Measurements from ENCODE around the gene MAP7. TPM values are rescaled to one million over a fixed set of nuclear protein-coding genes. Genes with fewer than 3 reads are reported as not detected.
A peak's percentile ranks its signal among the peaks of the same experiment; 100 is the strongest.

The MAP7 gene
- total RNA-seq, result 0.17 to 1.1 TPM (median 0.77 TPM) in 3 replicates
- long read RNA-seq, full-length matches to known transcripts, result 3 of 3 reads
- long read RNA-seq, partial matches to known transcripts, result 0 of 3 reads
- long read RNA-seq, other reads (novel, unspliced or antisense), result 0 of 3 reads

DNA sequence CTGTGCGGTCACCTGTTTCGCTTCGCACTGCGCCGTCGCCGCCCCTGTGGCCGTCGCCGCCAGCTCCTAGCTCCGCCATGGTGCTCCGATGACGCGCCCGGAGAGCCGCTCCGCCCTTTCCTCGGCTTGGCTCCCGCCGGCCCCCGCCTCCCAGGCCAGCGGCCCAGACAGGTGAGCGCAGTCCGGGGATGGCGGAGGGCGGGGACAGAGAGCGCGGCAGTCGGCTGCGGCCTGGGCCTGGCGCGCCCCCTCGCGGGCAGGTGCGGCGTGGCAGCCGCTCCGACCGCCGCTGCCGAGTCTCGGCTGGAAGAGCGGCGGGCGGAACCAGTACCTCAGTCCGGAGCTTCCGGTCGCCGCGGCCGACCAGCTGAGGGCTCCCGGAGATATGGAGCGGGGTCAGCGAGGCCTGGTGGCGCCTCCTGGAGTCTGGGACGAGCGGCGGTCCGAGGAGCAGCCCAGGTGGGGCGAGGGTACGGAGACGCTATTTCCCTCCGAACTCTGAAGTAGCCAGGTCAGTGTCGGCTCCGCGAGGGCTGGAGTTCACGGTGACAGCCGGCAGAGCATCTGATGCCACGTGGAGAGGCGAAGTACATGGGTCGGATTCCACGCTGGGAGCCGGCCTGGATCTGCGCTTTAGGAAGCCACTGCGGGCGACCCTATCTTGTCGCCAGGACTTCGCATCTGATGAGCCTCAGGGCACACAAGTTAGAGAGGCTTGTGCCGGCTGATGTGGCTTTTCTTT, at the start of gene MAP7:
MAP7 (minus strand) TSS at position 93 of the 742 bp plus-strand sequence; CDS start at position 79, 14 bp downstream.
- H3K27me3 Mint-ChIP-seq (ENCODE audit: low read depth), result peaks cover 40% of the 10 kb centered on the region
- DNase-seq (ENCODE audit: low spot score), result no peak
- H3K4me1 Mint-ChIP-seq (ENCODE audit: low read depth), result peaks cover 14% of the 10 kb centered on the region
- H3K27ac Mint-ChIP-seq (ENCODE audit: unreplicated experiment), result no peak within 1 kb of the TSS
- H3K4me3 Mint-ChIP-seq (ENCODE audit: unreplicated experiment), result peak within 1 kb of the TSS; percentile 63
- no peaks in the 10 kb centered on the region for H3K9me3 Mint-ChIP-seq (ENCODE audit: low read depth)
- TF ChIP-seq, protein P1, sequence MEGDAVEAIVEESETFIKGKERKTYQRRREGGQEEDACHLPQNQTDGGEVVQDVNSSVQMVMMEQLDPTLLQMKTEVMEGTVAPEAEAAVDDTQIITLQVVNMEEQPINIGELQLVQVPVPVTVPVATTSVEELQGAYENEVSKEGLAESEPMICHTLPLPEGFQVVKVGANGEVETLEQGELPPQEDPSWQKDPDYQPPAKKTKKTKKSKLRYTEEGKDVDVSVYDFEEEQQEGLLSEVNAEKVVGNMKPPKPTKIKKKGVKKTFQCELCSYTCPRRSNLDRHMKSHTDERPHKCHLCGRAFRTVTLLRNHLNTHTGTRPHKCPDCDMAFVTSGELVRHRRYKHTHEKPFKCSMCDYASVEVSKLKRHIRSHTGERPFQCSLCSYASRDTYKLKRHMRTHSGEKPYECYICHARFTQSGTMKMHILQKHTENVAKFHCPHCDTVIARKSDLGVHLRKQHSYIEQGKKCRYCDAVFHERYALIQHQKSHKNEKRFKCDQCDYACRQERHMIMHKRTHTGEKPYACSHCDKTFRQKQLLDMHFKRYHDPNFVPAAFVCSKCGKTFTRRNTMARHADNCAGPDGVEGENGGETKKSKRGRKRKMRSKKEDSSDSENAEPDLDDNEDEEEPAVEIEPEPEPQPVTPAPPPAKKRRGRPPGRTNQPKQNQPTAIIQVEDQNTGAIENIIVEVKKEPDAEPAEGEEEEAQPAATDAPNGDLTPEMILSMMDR (IDR thresholded peaks at IDR 0.05), result peak; percentile 99
- peaks cover 8% of the 10 kb centered on the region for H3K36me3 Mint-ChIP-seq (ENCODE audit: low read depth)

GRCh38 chr6:136599329-136600011, 49.2 kb upstream of the MAP7 start:
- no peak for DNase-seq (ENCODE audit: low spot score)
- TF ChIP-seq, protein P1 (IDR thresholded peaks at IDR 0.05), result no peak
- no peak overlapping the region for H3K4me3 Mint-ChIP-seq (ENCODE audit: unreplicated experiment)
- peaks cover 3% of the 10 kb centered on the region for H3K4me1 Mint-ChIP-seq (ENCODE audit: low read depth)
- H3K27ac Mint-ChIP-seq (ENCODE audit: unreplicated experiment), result no peak overlapping the region
- no peaks in the 10 kb centered on the region for H3K27me3 Mint-ChIP-seq (ENCODE audit: low read depth)
- no peaks in the 10 kb centered on the region for H3K9me3 Mint-ChIP-seq (ENCODE audit: low read depth)
- H3K36me3 Mint-ChIP-seq (ENCODE audit: low read depth), result peaks cover 4% of the 10 kb centered on the region

DNA sequence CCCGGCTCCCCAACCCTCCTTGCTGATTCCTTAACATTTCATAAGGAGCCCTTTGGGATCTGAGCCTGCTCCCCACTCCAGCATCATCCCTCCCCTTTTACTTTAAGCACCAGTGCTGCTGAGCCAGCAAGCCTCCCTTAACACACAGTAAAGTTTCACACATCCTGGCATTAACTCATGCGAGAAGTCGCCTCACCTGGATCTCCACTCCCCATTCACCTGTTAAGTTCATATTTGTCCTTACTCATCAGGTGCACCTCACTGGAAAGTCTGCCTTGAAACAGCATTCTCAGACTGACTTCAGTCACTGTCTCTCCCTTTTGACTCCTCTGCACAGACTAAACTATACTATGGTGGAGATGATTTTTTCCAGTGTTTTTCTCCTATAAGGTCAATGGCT, 47.8 kb upstream of the MAP7 start:
- Mint-ChIP-seq H3K4me3 (ENCODE audit: unreplicated experiment) (no peak overlapping the region), H3K27me3 (ENCODE audit: low read depth) (no peaks in the 10 kb centered on the region), H3K4me1 (ENCODE audit: low read depth) (peaks cover 17% of the 10 kb centered on the region), H3K27ac (ENCODE audit: unreplicated experiment) (no peak overlapping the region), H3K9me3 (ENCODE audit: low read depth) (peaks cover 3% of the 10 kb centered on the region), H3K36me3 (ENCODE audit: low read depth) (peaks cover 4% of the 10 kb centered on the region)
- TF ChIP-seq, protein P1 (IDR thresholded peaks at IDR 0.05), result no peak
- no peak for DNase-seq (ENCODE audit: low spot score)

DNA sequence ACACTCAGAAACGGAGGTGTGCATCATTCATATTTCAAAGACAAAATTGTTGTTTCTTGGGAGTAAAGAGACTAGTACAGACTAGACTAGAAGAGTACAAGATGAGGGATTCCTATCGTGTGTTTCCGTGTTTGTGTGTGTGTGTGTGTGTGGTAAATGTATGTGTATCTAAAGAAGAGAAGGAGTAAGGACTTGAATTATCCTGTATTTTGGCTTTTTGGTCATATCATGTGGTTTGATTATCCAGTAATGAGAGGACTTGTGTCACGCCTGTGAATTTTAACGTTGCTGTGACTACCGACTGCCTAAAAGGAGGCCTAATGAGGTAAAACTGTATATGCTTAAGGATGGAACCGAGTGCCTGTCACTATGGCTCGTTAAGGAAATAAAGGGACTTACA, 44.4 kb upstream of the MAP7 start:
- H3K27ac Mint-ChIP-seq (ENCODE audit: unreplicated experiment), result peak overlapping the region; percentile 6
- H3K4me1 Mint-ChIP-seq (ENCODE audit: low read depth), result peaks cover 27% of the 10 kb centered on the region
- no peaks in the 10 kb centered on the region for H3K27me3 Mint-ChIP-seq (ENCODE audit: low read depth)
- peaks cover 11% of the 10 kb centered on the region for H3K36me3 Mint-ChIP-seq (ENCODE audit: low read depth)
- TF ChIP-seq, protein P1 (IDR thresholded peaks at IDR 0.05), result no peak
- no peak overlapping the region for H3K4me3 Mint-ChIP-seq (ENCODE audit: unreplicated experiment)
- peaks cover 3% of the 10 kb centered on the region for H3K9me3 Mint-ChIP-seq (ENCODE audit: low read depth)
- no peak for DNase-seq (ENCODE audit: low spot score)

GRCh38 chr6:136593748-136594490, 43.7 kb upstream of the MAP7 start:
- TF ChIP-seq, protein P1 (IDR thresholded peaks at IDR 0.05), result no peak
- Mint-ChIP-seq H3K27ac (ENCODE audit: unreplicated experiment) (peak overlapping the region; percentile 81), H3K4me1 (ENCODE audit: low read depth) (peaks cover 27% of the 10 kb centered on the region), H3K36me3 (ENCODE audit: low read depth) (peaks cover 11% of the 10 kb centered on the region), H3K9me3 (ENCODE audit: low read depth) (peaks cover 3% of the 10 kb centered on the region), H3K4me3 (ENCODE audit: unreplicated experiment) (no peak overlapping the region), H3K27me3 (ENCODE audit: low read depth) (no peaks in the 10 kb centered on the region)
- DNase-seq (ENCODE audit: low spot score), result no peak
